Lung microvascular endothelial cell (primary cell): ENCODE results near the gene NIPAL3. TPM values are rescaled to one million over a fixed set of nuclear protein-coding genes. Genes with fewer than 3 reads are reported as not detected.
"Not testable (repeated sequence)": the region's sequence is repeated elsewhere in the genome, so short reads cannot be mapped to it uniquely, and the experiment has no call there.

Source experiments
- DNase-seq, 2 donors: peaks; one replicate each; pipeline versions ENCODE4 v3.0.0 to v3.0.0-alpha.2; 2010; ENCODE audit warnings: low read depth in 2 of 2
- total RNA-seq: library from RNA; depleted of rRNA; stranded (reverse); fragments of >200 nt; gene quantifications from 2 replicates; pipeline ENCODE4 v1.2.1, GENCODE V29; 2014

NIPAL3 gene
- total RNA-seq, 1 donor from 2014 or later: 18.5 TPM

DNA sequence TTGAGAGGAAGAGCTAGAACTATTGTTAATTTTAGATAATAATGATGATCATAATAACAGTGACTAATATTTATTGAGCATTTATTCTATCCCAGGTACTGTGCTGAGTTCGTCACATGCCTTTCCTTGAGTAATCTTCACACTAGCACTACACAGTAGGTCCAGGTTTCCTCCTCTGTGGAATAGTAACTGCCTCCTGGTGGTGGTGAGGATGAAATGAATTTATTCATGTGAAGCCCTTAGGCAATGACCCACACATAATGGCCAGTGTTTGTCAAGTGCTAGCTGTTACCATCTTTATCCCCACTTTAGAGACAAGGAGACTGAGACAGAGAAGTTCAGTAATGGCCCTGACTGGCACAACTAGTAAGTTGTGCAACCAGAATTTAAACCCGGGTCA is 5.9 kb downstream of the NIPAL3 start:
- DNase-seq: no peak

GRCh38 chr1:24424207-24424606 is 8.6 kb downstream of the NIPAL3 start:
- no peak for DNase-seq

DNA sequence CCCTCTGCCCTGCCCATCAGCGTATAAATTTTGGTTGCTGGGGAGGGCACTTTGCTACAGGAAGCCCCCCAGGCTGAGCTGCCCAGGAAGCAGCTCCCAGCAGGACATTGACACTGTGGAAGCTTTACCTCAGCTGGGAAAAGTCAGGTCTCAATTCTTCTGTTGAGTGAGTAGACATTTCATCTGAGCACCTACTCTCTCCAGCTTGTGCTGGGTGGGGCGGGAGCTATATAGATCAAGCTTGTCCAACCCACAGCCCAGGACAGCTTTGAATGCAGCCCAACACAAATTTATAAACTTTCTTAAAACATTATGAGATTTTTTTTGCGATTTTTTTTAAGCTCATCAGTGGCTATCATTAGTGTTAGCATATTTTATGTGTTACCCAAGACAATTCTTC is 9.4 kb downstream of the NIPAL3 start:
- DNase-seq: no peak

DNA sequence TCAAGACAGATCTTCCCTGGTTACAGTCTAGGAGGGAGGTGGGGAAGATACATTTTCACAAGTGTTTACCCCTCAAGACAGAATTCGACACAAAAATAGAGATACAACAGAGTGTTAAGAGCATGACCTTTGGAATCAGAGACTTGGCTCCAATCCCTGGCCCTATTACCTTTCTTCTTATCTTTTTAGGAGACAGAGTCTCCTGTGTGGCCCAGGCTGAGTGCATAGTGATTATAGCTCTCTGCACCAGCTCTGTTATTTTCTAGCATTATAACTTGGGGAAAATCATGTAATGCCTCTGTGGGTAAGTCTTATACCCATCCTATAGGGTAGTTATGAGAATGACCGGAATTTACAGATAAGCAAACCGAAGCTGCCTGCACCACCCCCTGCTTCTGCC is 9.8 kb downstream of the NIPAL3 start:
- DNase-seq: no peak

- DNase-seq: no peak
These were observed 10.3 kb downstream of the NIPAL3 start for GRCh38 chr1:24425922-24426321.

- no peak for DNase-seq
These were observed 11.3 kb downstream of the NIPAL3 start for GRCh38 chr1:24426744-24427544.

DNA sequence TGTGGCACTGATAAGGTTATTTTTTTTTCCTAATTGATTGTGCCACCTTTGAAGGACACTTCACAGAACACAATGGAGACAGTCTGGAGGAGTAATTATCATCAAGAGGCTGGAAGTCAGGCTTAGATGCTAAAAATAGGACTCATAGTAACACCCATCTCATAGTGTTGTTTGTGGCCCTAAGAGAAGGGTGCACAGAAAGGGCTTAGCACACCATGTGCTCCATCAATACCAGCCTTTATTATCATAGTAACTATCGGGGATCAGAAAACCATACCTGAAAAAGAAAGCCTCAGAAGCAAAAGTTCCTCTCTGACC is 11.9 kb downstream of the NIPAL3 start:
- DNase-seq: no peak

DNA sequence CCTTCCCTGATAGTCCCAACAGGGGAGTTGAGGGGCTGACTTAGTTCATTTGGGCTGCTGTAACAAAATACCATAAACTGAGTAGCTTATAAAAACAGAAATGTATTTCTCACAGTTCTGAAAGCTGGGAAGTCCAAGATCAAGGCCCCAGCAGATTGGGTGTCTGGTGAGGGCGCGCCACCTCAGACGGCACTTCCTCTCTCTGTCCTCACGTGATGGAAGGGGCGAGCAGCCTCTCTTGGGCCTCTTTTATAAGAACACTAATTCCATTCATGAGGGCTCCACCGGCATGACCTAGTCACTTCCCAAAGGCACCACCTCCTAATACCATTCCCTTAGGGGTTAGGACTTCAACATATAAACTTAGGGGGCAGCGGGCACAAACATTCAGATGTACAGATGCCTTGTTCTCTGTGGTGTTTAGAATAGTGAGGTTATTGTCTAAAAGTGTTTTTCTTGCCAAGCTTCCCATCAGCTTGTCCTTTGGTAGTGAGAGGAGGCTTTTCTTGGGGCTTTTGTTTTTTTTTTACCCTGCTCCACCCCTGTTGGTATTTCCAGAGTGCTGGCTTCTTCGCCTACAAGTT is 20.3 kb downstream of the NIPAL3 start:
- no peak for DNase-seq

GRCh38 chr1:24437631-24438396 is 22.2 kb downstream of the NIPAL3 start:
- DNase-seq: no peak

- no peak for DNase-seq
These were observed 22.9 kb downstream of the NIPAL3 start for GRCh38 chr1:24438423-24438901.

DNA sequence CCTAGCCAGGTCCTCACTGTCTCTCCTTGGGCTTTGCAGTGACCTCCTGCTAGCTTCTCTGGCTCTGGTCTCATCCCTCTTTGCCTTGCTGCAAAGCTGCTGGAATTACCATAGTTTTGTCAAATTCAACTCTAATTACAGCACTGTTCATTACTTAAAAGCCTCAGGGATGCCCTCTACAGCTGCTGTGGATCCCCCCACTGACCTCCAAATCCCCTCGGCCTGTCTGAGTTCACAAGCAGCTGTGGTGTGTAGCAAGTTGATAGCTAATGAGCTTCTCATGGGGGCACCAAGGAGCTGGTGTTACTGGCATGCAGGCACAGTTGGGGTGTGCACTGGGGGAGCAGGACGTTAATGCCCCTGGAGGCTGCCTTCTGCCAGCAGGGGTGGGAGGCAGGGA is 24.8 kb downstream of the NIPAL3 start:
- DNase-seq: no peak

- no peak for DNase-seq
These were observed 25.9 kb downstream of the NIPAL3 start for GRCh38 chr1:24441480-24441879.

DNA sequence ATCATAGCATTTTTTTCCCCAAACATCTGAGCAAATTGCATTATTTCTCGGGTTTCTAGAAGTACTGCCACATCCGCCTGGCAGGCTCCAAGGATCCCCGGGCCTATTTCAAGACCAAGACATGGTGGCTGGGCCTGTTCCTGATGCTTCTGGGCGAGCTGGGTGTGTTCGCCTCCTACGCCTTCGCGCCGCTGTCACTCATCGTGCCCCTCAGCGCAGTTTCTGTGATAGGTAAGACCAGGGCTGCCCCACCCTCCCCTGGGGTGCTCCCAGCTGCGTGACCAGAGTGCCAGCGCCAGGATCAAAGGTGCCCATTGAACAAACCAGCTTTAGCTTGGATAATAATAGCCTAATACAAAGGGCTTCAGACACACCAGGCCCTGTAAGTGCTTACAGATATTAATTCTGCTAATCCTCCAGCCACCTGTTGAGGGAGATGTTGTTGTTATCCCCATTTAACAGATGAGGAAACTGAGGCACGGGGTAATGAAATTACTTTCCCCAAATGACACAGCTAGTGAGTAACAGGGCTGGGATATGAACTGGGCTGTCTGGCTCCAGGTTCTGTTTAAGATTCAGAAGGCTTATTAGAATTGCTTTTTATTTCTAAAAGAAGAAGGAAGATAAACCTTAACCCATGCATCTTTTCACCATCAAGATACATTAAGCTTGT is 26.5 kb downstream of the NIPAL3 start:
- DNase-seq: no peak

DNA sequence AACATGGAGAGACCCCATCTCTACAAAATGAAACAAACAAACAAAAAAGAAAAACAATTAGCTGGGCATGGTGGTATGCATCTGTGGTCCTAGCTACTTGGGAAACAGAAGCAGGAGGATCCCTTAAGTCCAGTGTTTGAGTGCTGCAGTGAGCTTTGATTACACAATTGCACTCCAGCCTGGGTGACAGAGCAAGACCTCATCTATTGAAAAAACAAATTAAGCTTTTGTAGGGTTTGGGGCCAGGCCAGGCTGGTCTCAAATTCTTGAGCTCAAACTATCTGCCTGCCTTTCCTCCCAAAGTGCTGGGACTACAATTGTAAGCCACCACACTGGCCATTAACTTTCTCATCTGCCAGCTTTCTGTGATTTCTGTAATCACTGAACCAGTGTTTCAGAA is 27.2 kb downstream of the NIPAL3 start:
- no peak for DNase-seq

GRCh38 chr1:24443241-24443656 is 27.6 kb downstream of the NIPAL3 start:
- no peak for DNase-seq

DNA sequence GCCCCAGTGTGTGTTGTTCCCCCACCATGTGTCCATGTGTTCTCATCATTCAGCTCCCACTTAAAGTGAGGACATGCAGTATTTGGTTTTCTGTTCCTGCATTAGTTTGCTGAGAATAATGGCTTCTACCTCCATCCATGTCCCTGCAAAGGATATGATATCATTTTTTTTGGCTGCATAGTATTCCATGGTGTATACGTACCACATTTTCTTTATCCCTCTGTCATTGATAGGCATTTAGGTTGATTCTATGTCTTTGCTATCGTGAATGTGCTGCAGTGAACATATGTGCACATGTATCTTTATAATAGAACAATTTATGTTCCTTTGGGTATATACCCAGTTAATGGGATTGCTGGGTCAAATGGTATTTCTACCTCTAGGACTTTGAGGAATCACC is 30.8 kb downstream of the NIPAL3 start:
- DNase-seq: not testable (repeated sequence)

DNA sequence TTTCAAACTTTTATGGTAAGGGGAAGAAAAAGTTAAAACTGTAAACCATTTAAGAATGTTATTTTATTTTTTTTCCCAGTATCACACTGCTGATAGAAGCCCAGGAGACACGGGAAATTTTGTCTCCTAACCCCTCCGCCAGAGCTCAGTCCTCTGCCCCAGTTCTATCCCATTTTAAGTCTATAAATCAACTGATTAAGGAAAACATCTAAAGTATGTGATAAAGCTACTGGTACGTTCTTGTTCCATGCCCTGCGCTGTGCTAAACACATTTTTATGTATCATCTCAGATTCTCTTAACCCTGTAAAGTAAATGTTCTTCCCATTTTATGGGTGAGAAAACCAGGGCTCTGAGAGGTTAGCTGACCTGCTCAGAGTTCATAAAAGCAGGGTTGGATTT is 34.7 kb downstream of the NIPAL3 start:
- DNase-seq: no peak

- no peak for DNase-seq
These were observed 35.3 kb downstream of the NIPAL3 start for GRCh38 chr1:24450857-24451397.

GRCh38 chr1:24451746-24452145 is 36.1 kb downstream of the NIPAL3 start:
- no peak for DNase-seq

- no peak for DNase-seq
These were observed 37.4 kb downstream of the NIPAL3 start for GRCh38 chr1:24452922-24453485.

DNA sequence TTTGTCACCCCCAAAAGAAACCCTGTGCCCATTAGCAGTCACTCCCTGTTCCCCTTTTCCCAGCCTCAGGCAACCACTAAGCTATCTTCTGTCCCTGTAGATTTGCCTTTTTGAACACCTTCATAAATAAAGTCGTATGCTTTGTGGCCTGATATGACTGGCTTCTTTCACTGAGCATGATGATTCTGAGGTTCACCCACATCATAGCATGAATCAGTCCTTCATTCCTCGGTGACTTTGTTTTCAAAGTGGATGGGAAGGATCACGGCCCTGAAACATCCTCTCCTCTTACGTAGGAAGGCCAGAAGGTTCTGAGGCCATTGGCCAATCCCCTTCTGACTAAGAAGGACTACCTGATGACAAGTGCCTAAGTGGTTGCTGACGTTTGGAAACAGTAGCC is 39.1 kb downstream of the NIPAL3 start:
- no peak for DNase-seq
